ENCODE data around the gene RNF223. TPM values are rescaled to one million over a fixed set of nuclear protein-coding genes. Genes with fewer than 3 reads are reported as not detected.

RNF223 gene
- total and polyA plus RNA-seq, 4 donors = 0.54 to 2.4 (median 1.4) TPM

GRCh38 chr1:1119272-1119890 is 45.3 kb upstream of the RNF223 start:
- Histone ChIP-seq H3K27me3 (ENCODE audit: control insufficient read depth in 3 of 3, insufficient read depth in 3 of 3, low read length in 2 of 3) (peaks cover 0 to 12% (median 4%) of the 10 kb centered on the region in 3 donors), H3K4me1 (ENCODE audit: control insufficient read depth in 5 of 5, insufficient read depth in 5 of 5, low read length in 5 of 5) (peaks cover 0 to 6% (median 0%) of the 10 kb centered on the region in 5 donors), H3K36me3 (ENCODE audit: control insufficient read depth in 4 of 4, insufficient read depth in 4 of 4, low read length in 4 of 4) (no peaks in the 10 kb centered on the region), H3K9ac (ENCODE audit: insufficient read depth in 1 of 2, low read length in 2 of 2) (no peak overlapping the region), H3K27ac (ENCODE audit: low read depth in 1 of 2, low read length in 1 of 2) (no peak overlapping the region), H3K4me3 (no peak overlapping the region), H3K9me3 (ENCODE audit: control insufficient read depth in 4 of 4, insufficient read depth in 3 of 4, low read length in 3 of 4) (no peaks in the 10 kb centered on the region)
- WGBS, 2 donors = 78 to 84% methylated on average over 20 of the region's 20 CpGs
- ATAC-seq (ENCODE audit: insufficient read depth, low FRiP score) = no peak
- no peak for DNase-seq
- TF ChIP-seq CTCF (IDR thresholded peaks at IDR 0.05; ENCODE audit: control extremely low read depth, extremely low read depth) = no peak

- H3K36me3 ChIP-seq (ENCODE audit: control insufficient read depth in 4 of 4, insufficient read depth in 4 of 4, low read length in 4 of 4) = no peaks in the 10 kb centered on the region
- no peak for ATAC-seq (ENCODE audit: insufficient read depth, low FRiP score)
- H3K27ac ChIP-seq (ENCODE audit: low read depth in 1 of 2, low read length in 1 of 2) = no peak overlapping the region
- H3K27me3 ChIP-seq (ENCODE audit: control insufficient read depth in 3 of 3, insufficient read depth in 3 of 3, low read length in 2 of 3) = peaks cover 0 to 12% (median 4%) of the 10 kb centered on the region in 3 donors
- no peak overlapping the region for H3K9ac ChIP-seq (ENCODE audit: insufficient read depth in 1 of 2, low read length in 2 of 2)
- no peak overlapping the region for H3K4me3 ChIP-seq
- H3K4me1 ChIP-seq (ENCODE audit: control insufficient read depth in 5 of 5, insufficient read depth in 5 of 5, low read length in 5 of 5) = peaks cover 0 to 7% (median 0%) of the 10 kb centered on the region in 5 donors
- DNase-seq = no peak
- no peaks in the 10 kb centered on the region for H3K9me3 ChIP-seq (ENCODE audit: control insufficient read depth in 4 of 4, insufficient read depth in 3 of 4, low read length in 3 of 4)
- WGBS, 2 donors = 86 to 92% methylated on average over 11 of the region's 11 CpGs
- no peak for TF ChIP-seq CTCF (IDR thresholded peaks at IDR 0.05; ENCODE audit: control extremely low read depth, extremely low read depth)
These were observed 44.7 kb upstream of the RNF223 start for GRCh38 chr1:1118876-1119220.

- Histone ChIP-seq H3K4me3 (no peak overlapping the region), H3K27ac (ENCODE audit: low read depth in 1 of 2, low read length in 1 of 2) (no peak overlapping the region), H3K9me3 (ENCODE audit: control insufficient read depth in 4 of 4, insufficient read depth in 3 of 4, low read length in 3 of 4) (peaks cover 0 to 3% (median 0%) of the 10 kb centered on the region in 4 donors), H3K36me3 (ENCODE audit: control insufficient read depth in 4 of 4, insufficient read depth in 4 of 4, low read length in 4 of 4) (peaks cover 0 to 4% (median 2%) of the 10 kb centered on the region in 4 donors), H3K4me1 (ENCODE audit: control insufficient read depth in 5 of 5, insufficient read depth in 5 of 5, low read length in 5 of 5) (peaks cover 0 to 7% (median 0%) of the 10 kb centered on the region in 5 donors), H3K27me3 (ENCODE audit: control insufficient read depth in 3 of 3, insufficient read depth in 3 of 3, low read length in 2 of 3) (peaks cover 0 to 12% (median 4%) of the 10 kb centered on the region in 3 donors), H3K9ac (ENCODE audit: insufficient read depth in 1 of 2, low read length in 2 of 2) (no peak overlapping the region)
- DNase-seq = no peak
- WGBS, 2 donors = 86 to 88% methylated on average over 33 of the region's 33 CpGs
- ATAC-seq (ENCODE audit: insufficient read depth, low FRiP score) = no peak
- TF ChIP-seq CTCF (IDR thresholded peaks at IDR 0.05; ENCODE audit: control extremely low read depth, extremely low read depth) = no peak
These were observed 44.1 kb upstream of the RNF223 start for GRCh38 chr1:1118011-1118875.
